Loucy (cell line): ENCODE measurements around the gene MAD1L1.

Source experiments
- H2AFZ ChIP-seq: fragments of 200-600 bp; sonication (generic); 2 replicates; pipeline ENCODE4 v1.6.0; 2016; ENCODE audit warnings: antibody characterized with exemption, mild to moderate bottlenecking, low read length, moderate library complexity
- H3F3A ChIP-seq: fragments of 200-600 bp; 2 replicates; pipeline ENCODE4 v1.6.0; 2016; ENCODE audit warnings: antibody characterized with exemption, low read depth, mild to moderate bottlenecking
- H3K27me3 ChIP-seq: fragments of 200-600 bp; sonication (generic); 2 replicates; pipeline ENCODE4 v1.6.1; 2014; ENCODE audit warnings: low read length, mild to moderate bottlenecking; ENCODE audit not compliant: insufficient read depth, poor library complexity, severe bottlenecking
- H3K36me3 ChIP-seq: fragments of 200-600 bp; sonication (generic); 2 replicates; pipeline ENCODE4 v1.6.1; 2016; ENCODE audit warnings: low read length; ENCODE audit not compliant: insufficient read depth
- H3K4me1 ChIP-seq: fragments of 200-600 bp; sonication (generic); 2 replicates; pipeline ENCODE4 v1.5.1; 2014; ENCODE audit warnings: low read length, mild to moderate bottlenecking; ENCODE audit not compliant: insufficient read depth, poor library complexity, severe bottlenecking
- H3K4me2 ChIP-seq: fragments of 200-600 bp; sonication (generic); 2 replicates; pipeline ENCODE4 v1.6.0; 2014; ENCODE audit warnings: antibody characterized with exemption, low read length, low read depth, mild to moderate bottlenecking; ENCODE audit not compliant: poor library complexity, severe bottlenecking
- H3K4me3 ChIP-seq: fragments of 200-600 bp; sonication (generic); 2 replicates; pipeline ENCODE4 v1.5.1; 2014; ENCODE audit warnings: low read length, mild to moderate bottlenecking, mixed read lengths; ENCODE audit not compliant: poor library complexity, severe bottlenecking
- H3K79me2 ChIP-seq: fragments of 200-600 bp; sonication (generic); 2 replicates; pipeline ENCODE4 v1.6.1; 2014; ENCODE audit warnings: low read length; ENCODE audit not compliant: insufficient read depth
- H3K9ac ChIP-seq: fragments of 200-600 bp; sonication (generic); 2 replicates; pipeline ENCODE4 v1.6.0; 2014; ENCODE audit warnings: mild to moderate bottlenecking, low read depth, low read length, moderate library complexity; ENCODE audit not compliant: poor library complexity, severe bottlenecking
- H3K9me2 ChIP-seq: fragments of 200-600 bp; sonication (generic); replicated peaks from 2 replicates; pipeline ENCODE4 v1.6.1; 2016; ENCODE audit warnings: low read depth, low read length, mixed read lengths
- H3K9me3 ChIP-seq: fragments of 200-600 bp; sonication (generic); 2 replicates; pipeline ENCODE4 v1.6.1; 2014; ENCODE audit warnings: mild to moderate bottlenecking, antibody characterized with exemption, low read length, low read depth; ENCODE audit not compliant: insufficient read depth
- H4K20me1 ChIP-seq: fragments of 200-600 bp; sonication (generic); 2 replicates; pipeline ENCODE4 v1.6.0; 2014; ENCODE audit warnings: antibody characterized with exemption, low read length, mild to moderate bottlenecking; ENCODE audit not compliant: insufficient read depth, poor library complexity, severe bottlenecking
- CTCF ChIP-seq: fragments of 200-600 bp; sonication (generic); conservative IDR thresholded peaks from 2 replicates; pipeline ENCODE4 v1.5.1; 2014; ENCODE audit warnings: mild to moderate bottlenecking, antibody characterized with exemption, low read length
- EZH2phosphoT487 ChIP-seq: fragments of 200-600 bp; IDR thresholded peaks from 2 replicates; pipeline ENCODE4 v1.6.1; 2018; ENCODE audit warnings: antibody characterized with exemption, mild to moderate bottlenecking, moderate library complexity, borderline replicate concordance

The MAD1L1 gene

GRCh38 chr7:1907751-1908365, 324.9 kb downstream of the MAD1L1 start:
- no peaks in the 10 kb centered on the region for H3K4me1 ChIP-seq
- peaks cover 4% of the 10 kb centered on the region; the same call in 1 of the 2 replicates for H3K79me2 ChIP-seq
- no peak for TF ChIP-seq CTCF
- TF ChIP-seq EZH2phosphoT487: no peak
- no peaks in the 10 kb centered on the region for H3K9me2 ChIP-seq
- no peak overlapping the region for H3K4me3 ChIP-seq
- no peak overlapping the region for H3K4me2 ChIP-seq
- no peak overlapping the region for H2AFZ ChIP-seq
- no peaks in the 10 kb centered on the region for H3K9me3 ChIP-seq
- H3F3A ChIP-seq: no peaks in the 10 kb centered on the region
- no peak overlapping the region for H3K9ac ChIP-seq
- peaks cover 8% of the 10 kb centered on the region for H4K20me1 ChIP-seq
- no peaks in the 10 kb centered on the region for H3K27me3 ChIP-seq
- peaks cover 22% of the 10 kb centered on the region; the same call in 1 of the 2 replicates for H3K36me3 ChIP-seq

DNA sequence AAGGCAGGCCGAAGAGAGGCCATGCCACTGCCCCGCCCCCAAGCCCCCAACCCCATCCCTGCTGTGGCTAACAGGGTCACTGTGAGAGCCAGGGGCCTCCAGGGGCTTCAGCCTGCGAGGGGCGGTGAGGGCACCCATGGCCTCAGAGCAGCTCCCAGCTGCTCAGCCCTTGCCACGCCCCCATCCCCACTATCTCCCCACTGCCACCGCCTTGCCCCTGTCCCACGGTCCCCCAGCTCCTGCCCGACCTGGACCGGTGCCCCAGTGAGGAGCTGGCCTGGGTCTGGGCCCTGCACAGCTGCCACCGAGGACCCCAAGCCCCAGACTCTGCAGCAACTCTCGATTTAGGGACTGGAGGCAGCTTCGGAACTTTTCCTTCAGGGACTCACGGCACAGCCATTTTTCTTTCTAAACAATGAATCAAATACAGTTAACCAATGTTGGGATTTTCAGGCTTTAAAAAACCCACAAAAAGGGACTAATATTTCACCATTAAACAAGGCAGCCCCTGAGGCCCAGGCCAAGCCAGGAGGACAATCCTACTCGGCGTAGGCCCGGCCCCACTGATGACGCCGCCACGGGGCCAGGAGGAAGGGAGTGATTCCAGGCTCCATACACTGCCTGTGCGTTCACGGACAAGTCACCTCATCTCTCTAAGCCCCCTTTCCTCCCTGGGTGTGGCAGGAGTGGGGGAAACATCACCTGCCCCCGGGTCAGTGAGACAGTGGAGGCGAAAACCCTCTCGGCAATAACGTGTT, 325.6 kb downstream of the MAD1L1 start:
- TF ChIP-seq EZH2phosphoT487 (no peak), CTCF (no peak)
- H3K9me3 ChIP-seq: no peaks in the 10 kb centered on the region
- no peaks in the 10 kb centered on the region for H3F3A ChIP-seq
- H3K4me2 ChIP-seq: no peak overlapping the region
- H3K4me1 ChIP-seq: no peaks in the 10 kb centered on the region
- no peak overlapping the region for H3K9ac ChIP-seq
- H4K20me1 ChIP-seq: peaks cover 8% of the 10 kb centered on the region
- H3K27me3 ChIP-seq: no peaks in the 10 kb centered on the region
- H2AFZ ChIP-seq: no peak overlapping the region
- H3K4me3 ChIP-seq: no peak overlapping the region
- peaks cover 4% of the 10 kb centered on the region; the same call in 1 of the 2 replicates for H3K79me2 ChIP-seq
- H3K36me3 ChIP-seq: peaks cover 20% of the 10 kb centered on the region; the same call in 1 of the 2 replicates
- no peaks in the 10 kb centered on the region for H3K9me2 ChIP-seq

DNA sequence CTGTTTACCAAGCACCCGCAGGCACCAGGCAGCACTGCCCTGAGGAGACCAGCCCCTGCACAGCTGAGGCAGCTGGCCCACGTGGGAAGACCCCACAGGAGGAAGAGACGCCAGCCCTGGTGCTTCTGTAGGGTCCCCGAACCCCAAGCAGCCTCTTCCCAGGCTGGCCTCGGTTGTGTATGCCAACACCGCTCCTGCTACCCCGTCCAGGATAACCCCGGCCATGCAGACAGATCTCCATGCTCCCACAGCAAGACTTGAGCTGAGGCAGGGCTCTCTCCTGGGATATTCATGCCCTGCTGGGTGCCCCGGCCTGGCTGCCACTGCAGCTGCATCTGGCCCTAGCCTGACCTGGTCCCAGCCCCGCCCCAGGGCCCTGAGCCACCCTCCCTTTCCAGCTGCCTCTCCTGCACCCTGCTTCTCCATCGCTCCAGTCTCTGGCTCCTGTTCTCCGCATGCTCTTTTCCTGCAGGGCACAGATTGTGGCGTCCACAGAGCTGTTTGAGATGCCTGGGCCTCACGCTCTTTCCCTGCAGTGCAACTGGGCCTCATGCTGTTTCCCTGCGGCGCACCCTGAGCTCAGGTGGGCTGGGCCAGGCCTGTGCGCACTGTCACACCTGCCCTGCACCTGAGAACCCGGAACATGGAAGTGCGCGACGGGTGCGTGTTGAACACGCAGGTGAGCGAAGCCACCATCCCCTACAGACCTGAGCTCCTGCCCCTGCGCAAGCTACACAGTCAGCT, 326.5 kb downstream of the MAD1L1 start:
- no peaks in the 10 kb centered on the region for H3K27me3 ChIP-seq
- H3K9ac ChIP-seq: no peak overlapping the region
- H3K4me3 ChIP-seq: no peak overlapping the region
- H3K36me3 ChIP-seq: peaks cover 16% of the 10 kb centered on the region; the same call in 1 of the 2 replicates
- H3K9me3 ChIP-seq: no peaks in the 10 kb centered on the region
- no peak overlapping the region for H3K4me2 ChIP-seq
- no peaks in the 10 kb centered on the region for H3F3A ChIP-seq
- peaks cover 4% of the 10 kb centered on the region for H4K20me1 ChIP-seq
- no peak overlapping the region for H2AFZ ChIP-seq
- H3K79me2 ChIP-seq: peaks cover 12% of the 10 kb centered on the region; the same call in 1 of the 2 replicates
- no peak for TF ChIP-seq EZH2phosphoT487
- no peak for TF ChIP-seq CTCF
- H3K9me2 ChIP-seq: no peaks in the 10 kb centered on the region
- no peaks in the 10 kb centered on the region for H3K4me1 ChIP-seq
